Measurements from ENCODE around the gene SLC22A14.
A peak's percentile ranks its signal among the peaks of the same experiment; 100 is the strongest.

Gene SLC22A14

GRCh38 chr3:38346587-38347410 lies 64.7 kb downstream of the SLC22A14 start, which contains the start of gene XYLB:
XYLB (plus strand) TSS chr3:38346785; CDS start chr3:38346869, 84 bp downstream.
- DNase-seq (ENCODE audit: low spot score) = peak; percentile 68

- DNase-seq (ENCODE audit: low spot score) = no peak
These were observed 65.5 kb downstream of the SLC22A14 start for GRCh38 chr3:38347421-38348200.

DNA sequence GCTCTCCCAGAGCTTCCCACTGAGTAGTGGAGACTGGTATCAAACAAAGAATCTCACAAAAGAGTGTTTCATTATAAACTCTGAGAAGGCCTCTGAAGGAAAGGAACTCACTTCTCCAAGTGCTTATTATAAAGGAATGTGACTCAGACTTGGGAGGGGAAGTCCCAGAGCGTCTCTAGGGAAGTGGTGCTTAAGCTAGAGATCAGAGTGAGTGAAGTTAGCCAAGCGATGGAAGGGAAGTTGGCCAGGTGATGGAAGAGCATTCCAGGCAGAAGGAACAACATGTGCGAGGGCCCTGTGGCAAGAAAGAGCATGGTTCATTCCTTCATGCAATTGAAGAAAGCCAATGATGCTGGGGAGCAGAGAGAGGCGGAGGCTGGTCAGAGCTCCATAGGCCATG lies 66.8 kb downstream of the SLC22A14 start:
- DNase-seq (ENCODE audit: low spot score) = no peak

DNA sequence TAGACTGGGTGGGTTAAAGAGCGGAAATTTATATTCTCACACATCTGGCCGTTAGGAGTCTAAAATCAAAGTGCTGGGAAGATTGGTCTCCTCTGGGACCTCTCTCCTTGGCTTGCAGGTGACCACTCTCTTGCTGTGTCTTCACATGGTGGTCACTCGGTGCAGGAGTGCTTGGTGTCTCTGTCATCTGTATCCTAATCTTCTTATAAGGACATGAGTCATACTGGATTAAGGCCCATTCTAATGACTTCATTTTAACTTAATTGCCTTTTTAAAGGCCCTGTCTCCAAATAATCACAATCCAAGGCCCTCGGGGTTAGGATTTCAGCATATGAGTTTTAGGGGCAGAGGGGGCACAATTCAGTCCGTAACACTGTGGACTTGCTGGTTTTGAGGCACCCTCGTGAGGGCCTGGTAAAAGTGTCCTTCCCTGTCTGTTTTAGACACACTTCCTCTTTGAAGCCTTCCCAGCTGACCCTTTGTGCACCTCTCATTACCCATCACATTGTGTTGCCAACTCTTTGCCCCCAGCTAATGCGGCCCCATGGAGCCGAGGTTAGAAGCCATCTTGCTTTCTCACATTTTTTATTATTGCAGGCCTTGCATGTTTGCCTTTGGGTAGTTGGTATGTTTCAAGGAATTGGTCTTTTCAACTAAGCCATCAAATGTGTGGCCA lies 67.7 kb downstream of the SLC22A14 start:
- DNase-seq (ENCODE audit: low spot score) = no peak

- no peak for DNase-seq (ENCODE audit: low spot score)
These were observed 71.1 kb downstream of the SLC22A14 start for GRCh38 chr3:38353151-38353550.

GRCh38 chr3:38354588-38355330 lies 72.7 kb downstream of the SLC22A14 start:
- no peak for DNase-seq (ENCODE audit: low spot score)

DNA sequence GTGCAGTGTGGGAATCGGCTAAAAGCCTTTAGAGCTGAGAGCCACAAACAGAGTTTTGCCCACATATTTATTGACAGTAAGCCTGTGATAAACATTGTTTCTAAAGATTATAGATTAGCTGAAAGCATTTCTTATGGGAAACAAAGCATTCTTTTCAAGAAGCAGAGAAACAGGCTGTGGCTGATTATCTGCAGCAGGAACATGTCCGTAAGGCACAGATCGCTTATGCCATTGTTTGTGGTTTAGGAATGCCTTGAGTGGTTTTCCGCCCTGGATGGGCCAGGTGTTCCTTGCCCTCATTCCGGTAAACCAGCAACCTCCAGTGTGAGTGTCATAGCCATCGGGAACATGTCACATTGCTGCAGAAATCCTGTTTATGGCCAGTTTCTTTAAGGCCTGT lies 76.9 kb downstream of the SLC22A14 start:
- DNase-seq (ENCODE audit: low spot score) = no peak

DNA sequence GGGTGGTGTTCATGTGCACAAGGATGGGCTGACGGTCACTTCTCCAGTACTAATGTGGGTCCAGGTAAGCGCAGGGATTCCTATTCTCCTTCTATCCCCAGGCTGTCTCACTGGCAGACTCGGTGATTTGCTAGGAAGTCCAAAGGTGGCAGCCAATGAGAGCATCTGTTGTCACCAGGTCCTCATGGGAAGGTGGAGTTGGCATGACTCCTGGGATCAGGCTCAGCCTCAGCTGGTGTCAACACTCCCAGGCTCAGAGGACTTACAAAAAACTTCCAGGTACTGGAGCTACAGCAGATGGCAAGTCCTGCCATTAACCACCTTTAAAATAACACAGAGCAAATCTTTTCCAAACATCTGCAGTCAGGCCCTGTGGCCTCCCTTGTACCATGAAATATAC lies 78.3 kb downstream of the SLC22A14 start:
- DNase-seq (ENCODE audit: low spot score) = no peak

GRCh38 chr3:38361496-38361895 lies 79.4 kb downstream of the SLC22A14 start:
- DNase-seq (ENCODE audit: low spot score) = no peak

GRCh38 chr3:38362825-38363224 lies 80.7 kb downstream of the SLC22A14 start:
- DNase-seq (ENCODE audit: low spot score) = no peak

GRCh38 chr3:38364721-38365400 lies 82.8 kb downstream of the SLC22A14 start:
- no peak for DNase-seq (ENCODE audit: low spot score)

DNA sequence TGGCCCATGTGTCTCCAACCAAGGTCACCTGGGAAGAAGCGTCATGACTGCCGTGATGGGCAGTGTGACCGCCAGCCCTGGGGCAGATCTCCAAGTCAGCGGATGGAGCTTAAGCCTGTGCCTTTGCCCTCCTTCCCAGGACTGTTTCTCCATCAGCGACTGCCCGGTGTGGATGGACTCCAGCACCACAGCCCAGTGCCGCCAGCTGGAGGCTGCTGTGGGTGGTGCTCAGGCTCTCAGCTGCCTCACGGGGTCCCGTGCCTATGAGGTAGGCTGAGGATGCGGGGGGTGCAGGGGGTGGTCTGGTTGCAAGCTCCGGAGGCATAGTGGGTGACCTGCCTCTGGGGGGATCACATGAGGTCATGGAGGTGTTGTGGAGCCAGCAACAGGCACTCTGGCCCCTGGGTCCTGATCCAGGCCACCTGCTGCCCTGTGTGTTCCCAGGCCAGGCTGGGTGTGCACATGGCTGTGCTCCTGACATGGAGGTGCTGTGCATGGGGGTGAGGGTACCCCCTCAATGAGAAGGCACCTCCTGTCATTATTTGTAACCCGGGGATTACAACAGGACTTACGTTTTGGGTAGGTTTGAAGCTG lies 83.5 kb downstream of the SLC22A14 start:
- DNase-seq (ENCODE audit: low spot score) = no peak

DNA sequence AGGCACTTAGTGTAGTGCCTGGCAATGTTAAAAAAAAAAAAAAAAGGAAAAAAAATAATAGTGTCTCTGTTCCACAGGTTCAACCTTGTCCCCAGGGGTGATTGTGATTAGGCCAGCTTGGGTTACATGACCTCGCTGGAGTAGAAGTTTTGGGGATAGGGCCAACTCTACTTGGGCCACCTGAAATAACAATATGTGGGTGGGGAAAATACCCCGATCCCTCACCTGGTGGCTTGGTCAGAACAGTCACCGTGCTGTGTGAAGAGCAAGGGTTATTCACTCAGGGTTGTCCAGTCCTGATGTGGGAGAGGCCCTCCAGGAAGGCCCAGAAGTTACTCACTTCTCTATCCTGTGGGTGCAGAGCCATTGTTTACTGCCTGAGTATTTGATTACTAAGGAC lies 84.0 kb downstream of the SLC22A14 start:
- no peak for DNase-seq (ENCODE audit: low spot score)

DNA sequence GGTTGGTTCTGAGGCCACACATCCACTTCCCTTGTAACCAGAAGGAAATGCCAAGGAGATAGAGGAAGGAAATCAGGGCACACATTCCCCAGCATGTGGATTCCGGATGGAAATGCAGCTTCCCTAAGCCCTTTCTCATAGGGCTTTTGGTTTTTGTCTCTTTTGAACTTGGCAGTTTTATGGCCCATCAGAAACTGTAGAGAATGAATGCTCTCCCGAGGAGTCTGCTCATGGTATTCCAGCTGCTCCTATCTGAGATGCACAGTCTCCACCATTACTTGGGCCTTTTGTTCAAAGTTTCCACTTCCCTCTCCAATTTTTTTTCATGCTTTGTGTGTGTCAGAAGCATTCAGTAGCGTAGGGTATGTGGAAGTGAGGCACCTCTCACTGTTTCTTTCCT lies 85.7 kb downstream of the SLC22A14 start:
- DNase-seq (ENCODE audit: low spot score) = no peak
